Measurements from ENCODE around the gene TBX20.

TBX20 gene

GRCh38 chr7:35253710-35254495, at the start of gene TBX20:
TSS of gene TBX20 (minus strand) at chr7:35254100. CDS start at chr7:35253620, 480 bp downstream.
- no peak for DNase-seq (ENCODE audit: low read depth)

- no peak for DNase-seq (ENCODE audit: low read depth)
Measured at GRCh38 chr7:35289376-35289775, 35.5 kb upstream of the TBX20 start.

- DNase-seq (ENCODE audit: low read depth): no peak
Measured at GRCh38 chr7:35286986-35287385, 33.1 kb upstream of the TBX20 start.

- DNase-seq (ENCODE audit: low read depth): no peak
Measured at GRCh38 chr7:35286422-35286821, 32.5 kb upstream of the TBX20 start.

GRCh38 chr7:35285799-35286198, 31.9 kb upstream of the TBX20 start:
- DNase-seq (ENCODE audit: low read depth): no peak

- no peak for DNase-seq (ENCODE audit: low read depth)
Measured at GRCh38 chr7:35280902-35281301, 27.0 kb upstream of the TBX20 start.

- no peak for DNase-seq (ENCODE audit: low read depth)
Measured at GRCh38 chr7:35277359-35277758, 23.5 kb upstream of the TBX20 start.

GRCh38 chr7:35272246-35272645, 18.3 kb upstream of the TBX20 start:
- no peak for DNase-seq (ENCODE audit: low read depth)

GRCh38 chr7:35268953-35269352, 15.1 kb upstream of the TBX20 start:
- DNase-seq (ENCODE audit: low read depth): no peak

- DNase-seq (ENCODE audit: low read depth): no peak
Measured at GRCh38 chr7:35267411-35267810, 13.5 kb upstream of the TBX20 start.

- DNase-seq (ENCODE audit: low read depth): no peak
Measured at GRCh38 chr7:35263396-35263795, 9.5 kb upstream of the TBX20 start.

GRCh38 chr7:35261476-35262285, 7.8 kb upstream of the TBX20 start:
- DNase-seq (ENCODE audit: low read depth): no peak

GRCh38 chr7:35261041-35261440, 7.1 kb upstream of the TBX20 start:
- no peak for DNase-seq (ENCODE audit: low read depth)

- no peak for DNase-seq (ENCODE audit: low read depth)
Measured at GRCh38 chr7:35260246-35260645, 6.3 kb upstream of the TBX20 start.

GRCh38 chr7:35259523-35259908, 5.6 kb upstream of the TBX20 start:
- no peak for DNase-seq (ENCODE audit: low read depth)

- no peak for DNase-seq (ENCODE audit: low read depth)
Measured at GRCh38 chr7:35258868-35259522, 5.1 kb upstream of the TBX20 start.

- no peak for DNase-seq (ENCODE audit: low read depth)
Measured at GRCh38 chr7:35258125-35258867, 4.4 kb upstream of the TBX20 start.

GRCh38 chr7:35257251-35258124, 3.6 kb upstream of the TBX20 start:
- DNase-seq (ENCODE audit: low read depth): no peak

- DNase-seq (ENCODE audit: low read depth): no peak
Measured at GRCh38 chr7:35256256-35257175, 2.6 kb upstream of the TBX20 start.
